A673 (cell line): Measurements from ENCODE around the gene CCDC6.

ENCODE experiments used
- CTCF ChIP-seq: fragments of 300-800, 200-600 bp; sonication (generic); conservative IDR thresholded peaks from 2 replicates; pipeline ENCODE4 v1.5.1; 2017; ENCODE audit warnings: low read depth, mild to moderate bottlenecking, antibody characterized with exemption, low read length, moderate library complexity, mixed read lengths
- EZH2 ChIP-seq: fragments of 200-600 bp; sonication (generic); IDR thresholded peaks from 2 replicates; pipeline ENCODE4 v1.6.1; 2017; ENCODE audit warnings: borderline replicate concordance, low read depth, mild to moderate bottlenecking, mixed read lengths, antibody characterized with exemption, low read length; ENCODE audit not compliant: poor library complexity, severe bottlenecking

- TF ChIP-seq CTCF (no peak), EZH2 (no peak)
These were observed 18.2 kb downstream of the CCDC6 start for GRCh38 chr10:59887972-59888640.
